Measurements from ENCODE around the gene LRIG3.

LRIG3 gene

DNA sequence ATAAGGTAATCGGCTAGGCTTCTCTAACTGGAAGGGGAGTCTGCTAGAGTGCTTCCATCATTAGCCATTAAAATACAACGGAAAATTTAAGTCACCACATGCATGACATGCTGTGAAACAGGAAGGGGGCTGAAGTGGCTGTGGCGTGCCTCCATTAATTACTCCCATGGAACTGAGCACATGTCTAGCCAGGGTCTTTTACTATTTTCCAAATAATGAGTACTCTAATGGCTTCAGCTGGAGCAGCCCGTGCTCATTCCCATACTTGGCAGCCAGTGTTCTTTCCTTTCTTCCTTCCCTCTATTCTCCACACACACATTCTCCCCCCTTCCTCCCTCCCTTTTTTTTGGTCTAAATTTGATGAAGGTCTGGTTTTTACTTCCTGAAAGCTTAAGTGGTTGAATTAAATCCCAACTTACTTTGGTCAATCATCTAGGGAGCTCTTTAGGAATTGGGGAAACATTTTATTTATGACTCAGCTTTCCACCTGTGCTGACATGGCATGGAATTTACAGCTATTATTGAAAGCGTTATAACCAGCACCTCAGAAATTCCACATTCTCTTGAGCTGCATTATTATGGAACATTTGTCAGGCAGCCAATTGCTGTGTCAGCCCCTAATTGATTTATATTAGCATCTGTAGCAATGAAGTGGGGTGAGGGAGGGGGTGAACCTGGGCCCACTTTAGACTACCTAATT lies 72.3 kb downstream of the LRIG3 start:
- DNase-seq, result no peak

DNA sequence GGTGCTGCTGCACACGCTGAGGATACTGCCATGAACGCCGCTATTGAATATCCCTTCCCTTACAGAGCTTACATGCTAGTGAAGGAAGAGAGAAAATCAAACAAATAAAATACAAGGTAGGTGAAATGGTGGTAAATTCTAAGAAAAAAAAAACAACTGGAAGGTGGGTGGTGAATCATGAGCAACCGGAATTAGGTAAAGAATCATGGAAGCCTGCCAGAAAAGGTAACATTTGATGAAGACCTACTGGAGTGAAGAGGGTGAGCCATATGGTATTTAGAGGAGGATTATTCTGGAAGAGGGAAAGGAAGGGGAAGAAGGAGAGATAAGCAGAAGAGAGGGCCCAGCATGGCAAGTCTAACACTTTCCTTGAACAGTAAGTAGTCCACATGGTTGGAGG lies 76.1 kb downstream of the LRIG3 start:
- no peak for DNase-seq

DNA sequence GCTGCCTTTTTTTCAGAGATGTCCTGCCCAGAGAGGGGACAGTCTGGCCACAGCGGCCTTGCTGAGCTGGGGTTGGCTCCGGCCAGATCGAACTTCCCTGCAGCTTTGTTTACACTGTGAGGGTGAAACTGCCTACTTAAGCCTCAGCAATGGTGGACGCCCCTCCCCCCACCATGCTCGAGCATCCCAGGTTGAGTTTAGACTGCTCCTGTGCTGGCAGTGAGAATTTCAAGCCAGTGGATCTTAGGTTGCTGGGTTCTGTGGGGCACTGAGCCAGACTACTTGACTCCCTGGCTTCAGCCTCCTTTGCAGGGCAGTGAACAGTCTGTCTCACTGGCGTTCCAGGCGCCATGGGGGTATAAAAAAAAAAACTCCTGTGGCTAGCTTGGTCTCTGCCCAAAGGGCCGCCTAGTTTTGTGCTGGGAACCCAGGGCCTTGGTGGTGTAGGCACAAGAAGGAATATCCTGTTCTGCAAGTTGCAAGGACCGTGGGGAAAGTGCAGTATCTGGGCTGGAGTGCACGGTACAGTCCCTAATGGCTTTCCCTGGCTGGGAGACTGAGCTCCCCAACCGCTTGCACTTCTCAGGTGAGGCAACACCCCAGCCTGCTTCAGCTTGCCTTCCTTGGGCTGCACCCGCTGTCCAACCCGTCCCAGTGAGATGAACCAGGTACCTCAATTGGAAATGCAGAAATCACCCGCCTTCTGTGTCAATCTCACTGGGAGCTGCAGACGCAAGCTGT lies 79.1 kb downstream of the LRIG3 start:
- no peak for DNase-seq

DNA sequence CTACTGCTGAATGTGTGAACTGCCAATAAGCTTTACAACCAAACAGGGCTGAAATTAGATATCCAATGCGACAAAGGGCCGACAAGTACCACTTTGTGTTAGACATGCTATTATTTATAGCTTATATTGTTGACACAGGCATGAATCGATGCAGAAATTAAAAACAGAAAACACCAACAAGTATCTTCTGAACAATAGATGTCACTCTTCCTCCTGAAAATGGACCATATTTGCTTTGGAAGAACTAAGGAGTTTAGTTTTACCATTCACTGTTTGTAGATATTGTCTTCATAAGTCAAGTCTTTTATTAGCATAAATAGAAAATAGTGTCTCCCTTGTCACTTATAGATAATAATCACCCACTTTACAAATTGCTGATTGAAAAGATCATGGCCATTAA lies 86.5 kb downstream of the LRIG3 start:
- no peak for DNase-seq

DNA sequence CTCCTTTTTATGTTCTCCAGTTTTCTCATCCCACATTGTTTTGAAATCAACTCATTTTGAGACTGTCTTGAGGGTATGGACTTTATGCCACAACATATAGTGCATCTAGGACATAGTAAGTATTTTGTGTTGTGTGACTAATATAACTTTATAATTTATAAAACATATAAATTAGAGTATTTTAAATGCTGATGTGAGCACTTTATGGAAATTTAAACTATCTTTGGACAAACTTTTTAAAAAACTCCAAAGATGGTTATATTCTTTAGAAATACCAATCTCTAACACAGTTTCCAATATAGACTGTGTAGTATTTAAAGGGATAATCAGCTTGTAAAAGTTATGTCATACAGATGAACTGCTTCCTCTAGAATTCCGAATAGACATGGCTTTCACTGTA lies 87.4 kb downstream of the LRIG3 start:
- DNase-seq, result no peak

Measured in suppressor macrophage (primary cell).